Body of pancreas (tissue), 4 donors: ENCODE measurements around the gene MED13L. TPM values are rescaled to one million over a fixed set of nuclear protein-coding genes. Genes with fewer than 3 reads are reported as not detected.

Source experiments
- ATAC-seq: fragments of 150-250 bp; one replicate; pipeline ENCODE4 v1.9.1; 2016
- DNase-seq, 4 donors: peaks; one replicate each; pipeline ENCODE4 v3.0.0-alpha.2; 2019
- H3K27ac ChIP-seq, 4 donors: fragments of 200-600 bp; sonication (generic); 1 replicate in 3 of 4; 2 replicates in 1 of 4; pipeline versions ENCODE4 v1.5.1 to v1.6.1; 2016 to 2019; ENCODE audit warnings: mild to moderate bottlenecking in 1 of 4, mixed read lengths in 1 of 4, moderate library complexity in 1 of 4
- H3K27me3 ChIP-seq, 2 donors: fragments of 200-600 bp; sonication (generic); one replicate each; pipeline ENCODE4 v1.6.0; 2016; ENCODE audit warnings: mild to moderate bottlenecking in 1 of 2
- H3K36me3 ChIP-seq, 2 donors: fragments of 200-600 bp; sonication (generic); replicated peaks in 1 of 2; 2 replicates each; pipeline ENCODE4 v1.5.1; 2016; ENCODE audit warnings: low read depth in 2 of 2; ENCODE audit not compliant: insufficient read depth in 1 of 2
- H3K4me1 ChIP-seq: fragments of 200-600 bp; sonication (generic); one replicate; pipeline ENCODE4 v1.6.0; 2016
- H3K4me3 ChIP-seq, 2 donors: fragments of 200-600 bp; sonication (generic); 1 replicate in 1 of 2; 2 replicates in 1 of 2; pipeline ENCODE4 v1.5.1; 2016 to 2019
- H3K9me3 ChIP-seq, 3 donors: fragments of 200-600 bp; sonication (generic); 1 replicate in 2 of 3; 2 replicates in 1 of 3; pipeline ENCODE4 v1.5.1; 2016
- CTCF ChIP-seq, 7 experiments: fragments of 450-650 bp in 4 of 7; fragments of 200-600 bp in 3 of 7; sonication (generic) in 3 of 7; IDR thresholded peaks; one replicate each; pipeline ENCODE4 v1.5.1; 2016 to 2019; ENCODE audit warnings: antibody characterized with exemption in 7 of 7
- POLR2A ChIP-seq, 3 donors: fragments of 450-650 bp; IDR thresholded peaks; one replicate each; pipeline ENCODE4 v1.6.1; 2016; ENCODE audit warnings: antibody characterized with exemption in 3 of 3, mild to moderate bottlenecking in 2 of 3
- WGBS, 2 donors: methylation state at CpG; one replicate each; pipeline ENCODE4 v1.1.5; 2017; 5-methylcytosine and 5-hydroxymethylcytosine counted together
- intact Hi-C: fragments of 100-400 bp; cut with DNase I; formaldehyde crosslinking; loops from one replicate; pipeline ENCODE4 v1.15.1; 2023
- total RNA-seq, 2 donors: library from RNA; depleted of rRNA; stranded (reverse); fragments of >200 nt; gene quantifications; one replicate each; pipeline ENCODE4 v1.1.0, GENCODE V29; 2016

Gene MED13L
- total RNA-seq, 2 donors from 2014 or later = 65.9 to 72.6 TPM

DNA sequence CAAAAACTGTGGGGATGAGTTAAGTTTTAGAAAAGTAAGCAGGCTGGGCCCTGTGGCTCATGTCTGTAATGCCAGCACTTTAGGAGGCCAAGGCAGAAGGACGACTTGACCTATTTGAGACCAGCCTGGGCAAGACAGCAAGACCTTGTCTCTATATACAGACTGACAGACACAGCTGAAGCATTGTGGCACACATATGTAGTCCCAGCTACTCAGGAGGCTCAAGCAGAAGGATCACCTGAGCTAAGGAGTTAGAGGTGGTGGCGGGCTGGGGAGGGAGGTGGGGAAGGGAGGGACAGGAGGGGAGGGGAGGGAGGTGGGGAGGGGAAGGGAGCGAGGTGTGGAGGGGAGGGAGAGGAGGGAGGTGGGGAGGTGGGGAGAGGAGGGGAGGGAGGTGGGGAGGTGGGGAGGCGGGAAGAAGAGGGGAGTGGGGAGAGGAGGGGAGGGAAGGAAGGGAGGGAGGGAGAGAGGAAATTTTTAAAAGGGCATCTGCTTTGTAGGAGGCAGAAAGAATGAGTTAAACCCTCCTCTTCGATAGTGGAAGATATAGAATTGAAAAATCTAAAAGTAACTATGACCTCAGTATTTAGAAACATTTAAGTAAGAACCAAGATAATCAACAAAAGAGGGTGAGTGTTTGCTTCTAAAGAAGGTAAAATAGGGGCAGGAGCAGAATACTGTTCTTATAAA lies 30.9 kb downstream of the MED13L start:
- H3K27ac ChIP-seq = no peak overlapping the region
- peaks cover 64% of the 10 kb centered on the region for H3K4me1 ChIP-seq
- no peak overlapping the region for H3K4me3 ChIP-seq
- no peak for ATAC-seq
- TF ChIP-seq POLR2A (IDR thresholded peaks at IDR 0.05) (no peak), CTCF (IDR thresholded peaks at IDR 0.05) (no peak)
- no peak for DNase-seq
- 62 to 94% methylated on average over 3 to 5 of the region's 5 CpGs for WGBS, 2 donors
- no peaks in the 10 kb centered on the region for H3K36me3 ChIP-seq
- H3K9me3 ChIP-seq = no peaks in the 10 kb centered on the region
- intact Hi-C loops = no loop called here
- no peaks in the 10 kb centered on the region for H3K27me3 ChIP-seq

GRCh38 chr12:116245189-116245588 lies 32.3 kb downstream of the MED13L start:
- Histone ChIP-seq H3K27ac (peak overlapping the region in 1 of 4 donors; percentile 51), H3K9me3 (no peaks in the 10 kb centered on the region), H3K36me3 (no peaks in the 10 kb centered on the region), H3K4me1 (peaks cover 72% of the 10 kb centered on the region), H3K4me3 (no peak overlapping the region), H3K27me3 (no peaks in the 10 kb centered on the region)
- ATAC-seq (no peak), DNase-seq (no peak)
- WGBS, 2 donors = 94 to 100% methylated on average over 2 of the region's 2 CpGs
- intact Hi-C loops = no loop called here
- TF ChIP-seq CTCF (IDR thresholded peaks at IDR 0.05) (no peak), POLR2A (IDR thresholded peaks at IDR 0.05) (no peak)

DNA sequence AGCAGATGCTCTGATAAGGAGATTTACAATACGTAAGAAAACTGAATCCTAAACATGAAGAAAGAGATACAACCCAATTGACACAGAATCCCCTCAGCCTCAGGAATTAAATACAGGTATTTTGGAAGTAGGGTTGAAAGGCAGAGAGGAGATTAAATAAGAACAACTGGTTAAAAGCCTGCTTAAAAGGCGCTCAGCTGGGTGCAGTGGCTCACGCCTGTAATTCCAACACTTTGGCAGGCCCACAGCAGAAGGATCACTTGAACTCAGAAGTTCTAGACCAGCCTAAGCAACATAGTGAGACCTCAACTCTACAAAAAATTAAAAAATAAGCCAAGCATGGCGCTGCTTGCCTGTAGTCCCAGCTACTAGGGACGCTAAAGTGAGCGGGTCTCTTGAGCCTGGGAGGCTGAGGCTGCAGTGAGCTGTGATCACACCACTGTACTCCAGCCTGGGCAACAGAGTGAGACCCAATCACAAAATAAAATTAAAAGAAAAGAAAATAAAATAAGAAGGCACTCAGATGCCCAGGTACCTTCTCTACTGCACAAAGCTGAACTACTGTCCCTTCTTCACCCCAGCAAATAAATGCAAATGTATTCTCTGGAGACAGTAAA lies 32.9 kb downstream of the MED13L start:
- Histone ChIP-seq H3K36me3 (no peaks in the 10 kb centered on the region), H3K9me3 (no peaks in the 10 kb centered on the region), H3K4me1 (peaks cover 72% of the 10 kb centered on the region), H3K27me3 (no peaks in the 10 kb centered on the region), H3K27ac (peak overlapping the region in 3 of 4 donors; percentile 44 to 69 (median 51)), H3K4me3 (no peak overlapping the region)
- WGBS, 2 donors = 70 to 76% methylated on average over 6 of the region's 6 CpGs
- DNase-seq (no peak), ATAC-seq (no peak)
- intact Hi-C loops = no loop called here
- TF ChIP-seq CTCF (IDR thresholded peaks at IDR 0.05) = no peak
- TF ChIP-seq POLR2A (IDR thresholded peaks at IDR 0.05) = no peak

DNA sequence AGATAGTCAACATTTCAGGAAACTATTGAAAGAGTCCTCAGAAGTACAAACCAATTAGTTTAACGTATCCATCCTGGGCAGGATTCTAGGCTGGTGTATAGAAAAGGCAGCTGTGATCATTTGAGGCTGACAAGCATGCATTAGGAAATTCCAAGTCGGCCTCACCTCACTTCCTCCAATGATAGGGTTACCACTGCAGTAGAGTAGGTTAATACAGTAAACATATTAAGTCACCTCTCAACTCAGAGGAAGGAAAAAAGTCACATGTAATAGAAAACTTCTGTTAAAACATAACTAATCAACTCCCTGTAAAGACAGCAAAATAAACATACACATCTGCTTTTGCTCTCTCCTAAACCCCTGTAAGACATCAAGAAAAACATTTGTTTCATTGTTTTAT lies 33.5 kb downstream of the MED13L start:
- H3K4me1 ChIP-seq = peaks cover 69% of the 10 kb centered on the region
- WGBS, 2 donors = 20 to 22% methylated on average over 2 of the region's 2 CpGs
- DNase-seq = peak in 2 of 4 donors; percentile 42 to 53

More for the DNA sequence above, 33.5 kb downstream of the MED13L start:
- ATAC-seq = peak; percentile 82
- Histone ChIP-seq H3K27me3 (no peaks in the 10 kb centered on the region), H3K4me3 (no peak overlapping the region), H3K36me3 (no peaks in the 10 kb centered on the region), H3K9me3 (no peaks in the 10 kb centered on the region), H3K27ac (peak overlapping the region in 3 of 4 donors; percentile 44 to 69 (median 51))
- intact Hi-C loops = no loop called here
- TF ChIP-seq CTCF (IDR thresholded peaks at IDR 0.05) = no peak
- TF ChIP-seq POLR2A (IDR thresholded peaks at IDR 0.05) = no peak
